ENCODE results near the gene TRAF7. TPM values are rescaled to one million over a fixed set of nuclear protein-coding genes. Genes with fewer than 3 reads are reported as not detected.

Gene TRAF7
- total and polyA plus RNA-seq, 2 of the 13 experiments (the other 11 are each of a cell fraction or from before 2014, with no cell fraction given), result 47.9 to 65.6 TPM

GRCh38 chr16:2223221-2223941 lies 67.8 kb downstream of the TRAF7 start, which contains the start of gene E4F1 (continued):
- no peak for TF ChIP-seq SRSF1 (optimal IDR thresholded peaks at IDR 0.05; ENCODE audit: low read depth, low read length)
- TF ChIP-seq ZNF691 (CRISPR knock-in tag; IDR thresholded peaks at IDR 0.05; ENCODE audit: borderline replicate concordance, low read depth), result peak; percentile 47; the same call in 1 of the 2 replicates
- TF ChIP-seq ELF4 (CRISPR knock-in tag; IDR thresholded peaks at IDR 0.05; ENCODE audit: borderline replicate concordance), result no peak
- no peak for TF ChIP-seq ZNF563 (CRISPR knock-in tag; IDR thresholded peaks at IDR 0.05)
- TF ChIP-seq ZNF253 (CRISPR knock-in tag; IDR thresholded peaks at IDR 0.05; ENCODE audit: borderline replicate concordance), result no peak
- no peak for TF ChIP-seq FUBP1 (CRISPR knock-in tag; IDR thresholded peaks at IDR 0.05; ENCODE audit: borderline replicate concordance)
- TF ChIP-seq HMGXB3 (CRISPR knock-in tag; IDR thresholded peaks at IDR 0.05; ENCODE audit: borderline replicate concordance), result no peak; the same call in 1 of the 2 replicates
- TF ChIP-seq PCBP1 (IDR thresholded peaks at IDR 0.05; ENCODE audit: borderline replicate concordance, low read depth, low read length), result no peak
- peak; percentile 68; the same call in 1 of the 2 replicates for TF ChIP-seq MTF1 (CRISPR knock-in tag; IDR thresholded peaks at IDR 0.05)
- no peak for TF ChIP-seq ZBTB44 (CRISPR knock-in tag; IDR thresholded peaks at IDR 0.05)
- peak; percentile 75; the same call in 1 of the 2 replicates for TF ChIP-seq ARNTL (CRISPR knock-in tag; IDR thresholded peaks at IDR 0.05)
- no peak; the same call in 1 of the 2 replicates for TF ChIP-seq ZNF773 (CRISPR knock-in tag; IDR thresholded peaks at IDR 0.05; ENCODE audit: borderline replicate concordance)
- no peak for TF ChIP-seq SNAPC2 (CRISPR knock-in tag; IDR thresholded peaks at IDR 0.05)
- peak; percentile 88 for TF ChIP-seq SPEN (CRISPR knock-in tag; IDR thresholded peaks at IDR 0.05; ENCODE audit: low read depth)
- TF ChIP-seq ARNT (IDR thresholded peaks at IDR 0.05), result no peak
- no peak for TF ChIP-seq JDP2 (CRISPR knock-in tag; IDR thresholded peaks at IDR 0.05; ENCODE audit: borderline replicate concordance)
- TF ChIP-seq PRDM4 (CRISPR knock-in tag; IDR thresholded peaks at IDR 0.05; ENCODE audit: borderline replicate concordance), result no peak
